SKM-1 (cell line): ENCODE results near the gene NRG2.

Experiments used
- DNase-seq: peaks from one replicate; lab custom pipeline; 2025; ENCODE audit not compliant: unreplicated experiment; lab: John Stamatoyannopoulos, UW

The NRG2 gene

GRCh38 chr5:139799359-139799758, 243.7 kb downstream of the NRG2 start:
- DNase-seq: no peak

GRCh38 chr5:139798883-139799282, 244.2 kb downstream of the NRG2 start:
- DNase-seq: no peak

GRCh38 chr5:139797856-139798510, 245.1 kb downstream of the NRG2 start:
- DNase-seq: no peak

GRCh38 chr5:139797335-139797734, 245.8 kb downstream of the NRG2 start:
- DNase-seq: no peak
